ENCODE results near the gene MGAT5.

MGAT5 gene

GRCh38 chr2:134253804-134254203 is at the start of gene MGAT5:
TSS of gene MGAT5 (plus strand) at chr2:134254072. CDS start at chr2:134254404, 332 bp downstream.
- DNase-seq (ENCODE audit: low read depth in 1 of 2, low spot score in 1 of 2), result no peak

GRCh38 chr2:134205087-134205486 is 48.8 kb upstream of the MGAT5 start:
- DNase-seq (ENCODE audit: low read depth in 1 of 2, low spot score in 1 of 2), result no peak

- DNase-seq (ENCODE audit: low read depth in 1 of 2, low spot score in 1 of 2), result no peak
Observed at GRCh38 chr2:134206031-134206430, 47.8 kb upstream of the MGAT5 start.

- no peak for DNase-seq (ENCODE audit: low read depth in 1 of 2, low spot score in 1 of 2)
Observed at GRCh38 chr2:134206573-134206972, 47.3 kb upstream of the MGAT5 start.

- DNase-seq (ENCODE audit: low read depth in 1 of 2, low spot score in 1 of 2), result no peak
Observed at GRCh38 chr2:134207589-134208209, 46.2 kb upstream of the MGAT5 start.

GRCh38 chr2:134208825-134209224 is 45.0 kb upstream of the MGAT5 start:
- no peak for DNase-seq (ENCODE audit: low read depth in 1 of 2, low spot score in 1 of 2)

- no peak for DNase-seq (ENCODE audit: low read depth in 1 of 2, low spot score in 1 of 2)
Observed at GRCh38 chr2:134212746-134213145, 41.1 kb upstream of the MGAT5 start.

- no peak for DNase-seq (ENCODE audit: low read depth in 1 of 2, low spot score in 1 of 2)
Observed at GRCh38 chr2:134216152-134216829, 37.6 kb upstream of the MGAT5 start.

GRCh38 chr2:134217351-134217750 is 36.5 kb upstream of the MGAT5 start:
- no peak for DNase-seq (ENCODE audit: low read depth in 1 of 2, low spot score in 1 of 2)

DNA sequence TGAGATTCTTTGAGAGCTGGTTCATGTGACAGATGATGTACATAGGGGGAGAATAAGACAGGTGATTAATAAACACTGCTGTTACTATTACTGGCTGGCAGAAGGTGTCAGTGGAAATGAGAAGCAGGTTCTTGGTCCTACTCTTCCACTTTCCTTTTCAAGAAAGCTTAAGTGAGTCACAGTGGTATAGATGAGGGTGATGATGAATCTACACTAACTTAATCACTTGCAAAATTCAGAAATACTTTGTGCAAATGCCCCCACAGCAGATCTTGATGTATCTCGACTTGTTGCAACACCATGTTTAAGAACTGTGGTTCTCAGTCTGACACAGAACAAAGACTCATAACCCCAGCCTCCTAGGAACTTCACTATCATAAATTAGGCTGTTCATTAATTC is 35.9 kb upstream of the MGAT5 start:
- DNase-seq (ENCODE audit: low read depth in 1 of 2, low spot score in 1 of 2), result peak in 1 of 2 donors; percentile 64

GRCh38 chr2:134218414-134218813 is 35.5 kb upstream of the MGAT5 start:
- DNase-seq (ENCODE audit: low read depth in 1 of 2, low spot score in 1 of 2), result no peak

GRCh38 chr2:134218930-134219658 is 34.8 kb upstream of the MGAT5 start:
- DNase-seq (ENCODE audit: low read depth in 1 of 2, low spot score in 1 of 2), result no peak

DNA sequence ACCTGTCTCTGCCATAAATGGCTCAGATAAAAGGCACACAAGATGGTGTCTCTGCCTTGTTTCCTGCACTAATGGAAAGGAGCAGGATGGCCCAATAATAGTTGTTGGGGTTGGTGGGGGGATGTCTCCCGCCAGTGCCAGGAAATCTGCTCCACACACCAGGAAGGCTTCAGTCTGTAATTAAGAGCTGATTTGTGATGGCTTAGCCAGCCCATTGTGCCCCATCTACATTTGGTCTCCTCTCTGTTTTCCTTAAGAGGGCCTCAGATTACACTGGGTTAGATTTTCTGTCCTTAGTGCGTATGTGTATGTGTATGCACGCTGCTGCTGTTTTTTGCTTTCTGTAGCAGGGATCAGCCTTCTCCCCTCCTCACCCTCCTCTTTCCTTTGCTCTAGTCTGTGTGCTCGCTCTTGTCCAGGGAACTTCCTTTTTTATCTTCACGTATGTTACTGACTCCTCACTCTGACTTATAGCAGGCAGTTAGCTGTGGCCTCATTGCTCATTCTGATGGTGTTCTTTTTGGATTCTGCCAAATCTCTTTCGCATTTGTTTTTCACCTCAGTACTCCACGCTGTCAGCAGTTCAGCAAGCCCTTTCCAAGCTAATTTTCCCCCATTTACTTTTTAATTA is 33.4 kb upstream of the MGAT5 start:
- no peak for DNase-seq (ENCODE audit: low read depth in 1 of 2, low spot score in 1 of 2)

DNA sequence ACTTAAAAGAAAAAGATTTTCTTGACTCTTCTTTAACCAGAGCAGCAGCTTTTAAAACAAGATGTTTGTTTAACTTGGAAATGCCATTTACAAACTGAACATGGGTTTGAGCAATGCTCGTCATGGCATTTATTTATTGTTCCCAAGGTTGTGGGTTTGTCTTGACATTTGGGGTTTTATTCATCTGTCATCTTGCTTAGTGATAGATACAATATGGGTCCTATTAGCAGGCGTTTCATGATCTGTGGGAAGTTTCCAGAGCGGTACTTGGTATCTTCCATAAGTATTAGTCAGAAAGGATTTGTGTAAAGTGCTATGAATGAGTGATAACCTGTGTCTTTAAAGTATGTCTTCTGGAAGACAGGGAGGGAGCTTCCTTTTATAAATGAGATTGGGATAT is 29.9 kb upstream of the MGAT5 start:
- DNase-seq (ENCODE audit: low read depth in 1 of 2, low spot score in 1 of 2), result no peak

- DNase-seq (ENCODE audit: low read depth in 1 of 2, low spot score in 1 of 2), result no peak
Observed at GRCh38 chr2:134225173-134225572, 28.7 kb upstream of the MGAT5 start.

DNA sequence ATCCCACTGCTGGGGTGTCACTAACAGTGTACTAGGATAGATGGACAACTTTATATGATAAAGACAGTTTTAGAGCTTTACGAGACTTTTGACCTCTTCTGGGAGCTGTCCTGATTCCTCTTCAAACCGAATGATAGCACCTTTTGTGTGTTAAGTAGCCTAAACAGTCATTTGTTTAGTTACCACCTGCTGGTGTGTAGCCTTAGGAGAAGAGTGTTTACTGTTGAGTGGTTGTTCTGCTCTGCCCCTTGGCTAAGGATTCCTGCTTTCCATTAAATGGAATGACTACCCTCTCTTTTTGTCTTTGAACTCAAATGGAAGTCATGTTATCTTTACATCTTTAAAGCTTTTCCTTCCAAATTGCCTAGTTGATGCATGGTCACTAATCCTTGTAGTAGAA is 28.0 kb upstream of the MGAT5 start:
- no peak for DNase-seq (ENCODE audit: low read depth in 1 of 2, low spot score in 1 of 2)

GRCh38 chr2:134226601-134227000 is 27.3 kb upstream of the MGAT5 start:
- no peak for DNase-seq (ENCODE audit: low read depth in 1 of 2, low spot score in 1 of 2)

DNA sequence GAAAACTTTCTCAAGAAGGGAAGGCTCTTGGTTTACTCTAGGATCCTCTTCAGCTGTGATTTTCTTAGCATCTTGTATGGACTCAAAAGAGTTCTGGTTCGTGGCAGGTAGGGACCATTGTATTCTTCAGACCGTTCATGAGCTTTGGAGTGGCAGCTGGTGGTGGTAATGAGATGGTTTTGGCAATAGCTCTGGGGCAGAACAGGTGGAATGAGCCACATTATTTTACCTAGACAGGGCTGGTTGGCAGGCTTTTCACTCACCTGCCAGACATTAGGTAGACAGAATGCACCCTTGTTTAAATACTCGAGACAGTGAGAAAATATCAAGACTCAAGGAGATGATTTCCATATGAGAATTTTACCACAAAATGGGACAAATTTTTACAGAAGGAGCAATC is 26.2 kb upstream of the MGAT5 start:
- DNase-seq (ENCODE audit: low read depth in 1 of 2, low spot score in 1 of 2), result no peak

GRCh38 chr2:134228493-134228903 is 25.4 kb upstream of the MGAT5 start:
- DNase-seq (ENCODE audit: low read depth in 1 of 2, low spot score in 1 of 2), result no peak

GRCh38 chr2:134229540-134229939 is 24.3 kb upstream of the MGAT5 start:
- no peak for DNase-seq (ENCODE audit: low read depth in 1 of 2, low spot score in 1 of 2)

GRCh38 chr2:134230885-134231284 is 23.0 kb upstream of the MGAT5 start:
- no peak for DNase-seq (ENCODE audit: low read depth in 1 of 2, low spot score in 1 of 2)

Measured in activated CD4-positive, alpha-beta T cell treated with anti-CD3 and anti-CD28 coated beads, Interleukin-2, amount 50 U/mL, for 24 hours (primary cell).